GM21576 (cell line): ENCODE results near the gene KCMF1.

Experiments used
- ATAC-seq: cut with Tn5 transposase; IDR thresholded peaks from one replicate; pipeline ENCODE4 v1.9.1; 2021; ENCODE audit warnings: mild to moderate bottlenecking, moderate library complexity; ENCODE audit not compliant: unreplicated experiment

The KCMF1 gene

GRCh38 chr2:84956334-84957297 is 14.3 kb upstream of the KCMF1 start:
- no peak for ATAC-seq

- ATAC-seq, result no peak
Observed at GRCh38 chr2:84957771-84958134, 13.2 kb upstream of the KCMF1 start.

GRCh38 chr2:84958135-84959059 is 12.6 kb upstream of the KCMF1 start:
- peak; percentile 30 for ATAC-seq

GRCh38 chr2:84959095-84959565 is 11.8 kb upstream of the KCMF1 start:
- ATAC-seq, result no peak

- no peak for ATAC-seq
Observed at GRCh38 chr2:84959566-84960506, 11.1 kb upstream of the KCMF1 start.

GRCh38 chr2:84962917-84963316 is 8.0 kb upstream of the KCMF1 start:
- ATAC-seq, result no peak

GRCh38 chr2:84963323-84963691 is 7.7 kb upstream of the KCMF1 start:
- no peak for ATAC-seq

- no peak for ATAC-seq
Observed at GRCh38 chr2:84963692-84964405, 7.1 kb upstream of the KCMF1 start.

- no peak for ATAC-seq
Observed at GRCh38 chr2:84964406-84965191, 6.4 kb upstream of the KCMF1 start.

- ATAC-seq, result no peak
Observed at GRCh38 chr2:84965192-84965516, 5.8 kb upstream of the KCMF1 start.

GRCh38 chr2:84965827-84966226 is 5.1 kb upstream of the KCMF1 start:
- no peak for ATAC-seq

GRCh38 chr2:84966731-84967130 is 4.2 kb upstream of the KCMF1 start:
- no peak for ATAC-seq

- ATAC-seq, result no peak
Observed at GRCh38 chr2:84969511-84970209, 1.3 kb upstream of the KCMF1 start.

- peak; percentile 34 for ATAC-seq
Observed at GRCh38 chr2:84970210-84970867, 622 bp upstream of the KCMF1 start.

- ATAC-seq, result peak; percentile 30
Observed at GRCh38 chr2:84971510-84972206, 697 bp downstream of the KCMF1 start.

GRCh38 chr2:84972207-84972783 is 1.3 kb downstream of the KCMF1 start:
- ATAC-seq, result no peak

- no peak for ATAC-seq
Observed at GRCh38 chr2:84972932-84973331, 2.0 kb downstream of the KCMF1 start.
